ENCODE results near the gene STMP1. TPM values are rescaled to one million over a fixed set of nuclear protein-coding genes. Genes with fewer than 3 reads are reported as not detected.

STMP1 gene
- total and polyA plus RNA-seq, 2 of the 4 experiments (the other 2 are of a cell fraction) = 6.1 to 28.3 TPM

- Histone ChIP-seq H3K9ac (ENCODE audit: low read depth, low read length) (no peak overlapping the region), H2BK15ac (ENCODE audit: low read depth, low read length) (no peak overlapping the region), H3K27ac (ENCODE audit: insufficient read depth, low read length) (no peak overlapping the region), H2AK5ac (ENCODE audit: low read depth, low read length) (no peak overlapping the region), H3K18ac (ENCODE audit: low read depth, low read length) (no peak overlapping the region), H4K5ac (ENCODE audit: low read depth, low read length) (no peak overlapping the region), H3K4me3 (ENCODE audit: insufficient read depth, low read depth, low read length) (no peak overlapping the region), H3K4ac (ENCODE audit: low read depth, low read length) (no peak overlapping the region), H3K9me1 (ENCODE audit: insufficient read depth, low read length) (no peaks in the 10 kb centered on the region), H2BK20ac (ENCODE audit: low read depth, low read length) (no peak overlapping the region), H4K20me1 (ENCODE audit: insufficient read depth, low read length) (no peaks in the 10 kb centered on the region), H3K4me2 (ENCODE audit: low read depth, low read length) (no peak overlapping the region), H3K56ac (ENCODE audit: extremely low read depth, insufficient read depth, low read length) (no peak overlapping the region), H3K79me1 (ENCODE audit: low read depth in 1 of 2, low read length in 2 of 2) (no peaks in the 10 kb centered on the region), H3K27me3 (ENCODE audit: control insufficient read depth, insufficient read depth, low read length) (no peaks in the 10 kb centered on the region), H3K14ac (replicated peaks; ENCODE audit: low read depth, low read length) (no peak overlapping the region), H4K91ac (ENCODE audit: insufficient read depth, low read depth, low read length) (no peak overlapping the region), H3K4me1 (ENCODE audit: control insufficient read depth, insufficient read depth, low read length) (0 out of 2 replicates have a peak, but pooled peaks cover 2% of the 10 kb centered on the region), H3K23ac (ENCODE audit: low read depth, low read length) (no peak overlapping the region), H2AK9ac (replicated peaks; ENCODE audit: low read depth, low read length, poor library complexity) (no peak overlapping the region), H2BK120ac (ENCODE audit: low read depth, low read length) (no peak overlapping the region), H4K8ac (ENCODE audit: low read depth in 2 of 2, low read length in 2 of 2) (no peak overlapping the region), H2AFZ (replicated peaks; ENCODE audit: low read length, poor library complexity) (peak overlapping the region; percentile 23), H2BK5ac (ENCODE audit: low read depth, low read length, poor library complexity, severe bottlenecking) (no peak overlapping the region), H3K36me3 (ENCODE audit: control insufficient read depth, insufficient read depth, low read length) (no peaks in the 10 kb centered on the region), H3K9me3 (ENCODE audit: control insufficient read depth, insufficient read depth, low read length) (no peaks in the 10 kb centered on the region)
- in situ Hi-C loops (cut with MboI; ENCODE audit: low sequenced_read_pairs) = no loop called here
- intact Hi-C loops (cut with micrococcal nuclease) = no loop called here
- no TSS peak for BruUV-seq (replicated peaks)
- ATAC-seq (ENCODE audit: low read depth) (no peak), DNase-seq (no peak)
- dilution Hi-C loops (cut with HindIII; ENCODE audit: low sequenced_read_pairs, unreplicated experiment) = no loop called here
- 86% methylated on average over 11 of the region's 21 CpGs; no CpG with 5 or more reads in 1 of the 2 experiments for WGBS, 2 experiments (ENCODE audit: extremely low coverage in 2 of 2, insufficient read length in 1 of 2)
- TF ChIP-seq SMC3 (IDR thresholded peaks at IDR 0.05; ENCODE audit: low read depth, low read length) (no peak), ELK1 (IDR thresholded peaks at IDR 0.05; ENCODE audit: borderline replicate concordance, low read depth, low read length) (no peak), MAZ (IDR thresholded peaks at IDR 0.05; ENCODE audit: borderline replicate concordance, low read depth, low read length) (no peak), NFE2L2 (IDR thresholded peaks at IDR 0.05; ENCODE audit: low read depth, low read length) (no peak), CTCF (conservative IDR thresholded peaks at IDR 0.05; ENCODE audit: low read depth, low read length) (no peak), RFX5 (IDR thresholded peaks at IDR 0.05; ENCODE audit: low read depth, low read length) (no peak), MXI1 (IDR thresholded peaks at IDR 0.05; ENCODE audit: borderline replicate concordance, low read depth, low read length) (no peak), RAD21 (IDR thresholded peaks at IDR 0.05; ENCODE audit: low read length) (no peak), CHD1 (IDR thresholded peaks at IDR 0.05; ENCODE audit: low read depth, low read length) (no peak), FOS (IDR thresholded peaks at IDR 0.05; ENCODE audit: low read depth, low read length) (no peak), POLR2A (IDR thresholded peaks at IDR 0.05; ENCODE audit: low read depth, low read length) (no peak), BHLHE40 (IDR thresholded peaks at IDR 0.05; ENCODE audit: low read depth, low read length) (no peak), MAFK (IDR thresholded peaks at IDR 0.05; ENCODE audit: low read depth, low read length) (no peak), RCOR1 (IDR thresholded peaks at IDR 0.05; ENCODE audit: insufficient replicate concordance, low read length) (no peak), USF2 (IDR thresholded peaks at IDR 0.05; ENCODE audit: low read depth, low read length) (no peak), CEBPB (IDR thresholded peaks at IDR 0.05; ENCODE audit: low read depth, low read length) (no peak)
- POLR2A ChIA-PET (ENCODE audit: unreplicated experiment) = no interaction called here
- CTCF ChIA-PET = interaction anchor here (1.2 kb wide), 1 partner anchor 14 kb away, joined by 3 read pairs; no protein-coding TSS in a partner anchor
Measured at GRCh38 chr7:135721198-135721820, 59.0 kb downstream of the STMP1 start.

Measured in IMR-90 (cell line).